GM19193 (cell line): Measurements from ENCODE around the gene AP4M1.

Source experiments
- POLR2A ChIP-seq: IDR thresholded peaks from 4 replicates; pipeline ENCODE4 v1.6.1; 2011; ENCODE audit not compliant: insufficient read depth, insufficient read length; ENCODE audit errors: extremely low read depth

Gene AP4M1

GRCh38 chr7:100077205-100077604, 24.2 kb upstream of the AP4M1 start:
- TF ChIP-seq POLR2A, result no peak

- TF ChIP-seq POLR2A, result no peak
Measured at GRCh38 chr7:100079024-100079560, 22.4 kb upstream of the AP4M1 start.

GRCh38 chr7:100080907-100081534, 20.4 kb upstream of the AP4M1 start:
- no peak for TF ChIP-seq POLR2A

GRCh38 chr7:100081535-100082102, 19.8 kb upstream of the AP4M1 start, which contains the start of gene ZNF3:
ZNF3 (minus strand) TSS chr7:100081723; CDS start chr7:100077357, 4,366 bp downstream.
- TF ChIP-seq POLR2A, result peak; percentile 88

- no peak for TF ChIP-seq POLR2A
Measured at GRCh38 chr7:100082978-100083377, 18.5 kb upstream of the AP4M1 start.

GRCh38 chr7:100085515-100085914, 15.9 kb upstream of the AP4M1 start:
- TF ChIP-seq POLR2A, result no peak

- TF ChIP-seq POLR2A, result no peak
Measured at GRCh38 chr7:100087055-100087750, 14.2 kb upstream of the AP4M1 start.

GRCh38 chr7:100088095-100088620, 13.3 kb upstream of the AP4M1 start:
- TF ChIP-seq POLR2A, result no peak

- peak; percentile 95 for TF ChIP-seq POLR2A
Measured at GRCh38 chr7:100088621-100089457, 12.6 kb upstream of the AP4M1 start, which contains the start of gene COPS6. COPS6 (plus strand) TSS chr7:100088969; CDS start chr7:100088991, 22 bp downstream.

GRCh38 chr7:100089458-100090196, 11.8 kb upstream of the AP4M1 start:
- TF ChIP-seq POLR2A, result no peak

GRCh38 chr7:100090527-100091410, 10.7 kb upstream of the AP4M1 start:
- no peak for TF ChIP-seq POLR2A

- TF ChIP-seq POLR2A, result peak; percentile 56
Measured at GRCh38 chr7:100091411-100092181, 9.8 kb upstream of the AP4M1 start.
